ENCODE measurements around the gene NIP7.
"Not testable (repeated sequence)": the region's sequence is repeated elsewhere in the genome, so short reads cannot be mapped to it uniquely, and the experiment has no call there.

Gene NIP7

GRCh38 chr16:69348222-69348621 is 8.7 kb downstream of the NIP7 start:
- no peak for DNase-seq

DNA sequence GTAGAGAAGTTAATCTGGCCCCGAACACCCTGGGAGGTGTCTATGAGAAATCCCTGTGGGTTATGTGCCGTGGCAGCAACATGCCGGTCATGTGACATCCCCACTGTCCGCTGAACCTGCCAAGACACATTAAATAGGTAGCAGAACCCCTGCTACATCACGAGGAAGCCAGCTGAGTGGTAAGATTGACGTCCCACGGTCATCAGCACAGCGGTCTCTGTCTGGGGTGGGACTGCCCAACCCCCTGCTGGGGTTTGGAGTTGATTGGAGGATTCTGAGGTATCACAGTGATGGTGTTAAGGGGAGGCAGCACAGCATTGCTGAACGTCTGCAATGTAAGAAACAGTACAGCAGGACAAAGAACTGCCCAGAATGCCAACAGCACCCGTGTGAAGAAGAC is 10.0 kb downstream of the NIP7 start:
- no peak for DNase-seq

GRCh38 chr16:69350536-69351133 is 11.1 kb downstream of the NIP7 start:
- no peak for DNase-seq

GRCh38 chr16:69351309-69352027 is 11.9 kb downstream of the NIP7 start, which contains the start of gene TMED6:
Gene TMED6 (minus strand): TSS chr16:69351786. CDS start chr16:69351753, 33 bp downstream.
- DNase-seq: no peak

DNA sequence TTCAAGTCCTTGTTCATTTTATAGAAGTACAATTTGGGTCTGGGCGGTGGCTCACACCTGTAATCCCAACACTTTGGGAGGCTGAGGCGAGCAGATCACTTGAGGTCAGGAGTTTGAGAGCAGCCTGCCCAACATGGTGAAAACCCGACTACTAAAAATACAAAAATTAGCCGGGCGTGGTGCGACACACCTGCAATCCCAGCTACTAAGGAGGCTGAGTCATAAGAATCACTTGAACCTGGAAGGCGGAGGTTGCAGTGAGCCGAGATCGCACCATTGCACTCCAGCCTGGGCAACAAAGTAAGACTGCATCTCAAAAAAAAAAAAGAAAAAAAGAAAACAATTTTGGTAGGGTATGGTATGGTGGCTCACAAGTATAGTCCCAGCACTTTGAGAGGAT is 20.5 kb downstream of the NIP7 start:
- DNase-seq: not testable (repeated sequence)

DNA sequence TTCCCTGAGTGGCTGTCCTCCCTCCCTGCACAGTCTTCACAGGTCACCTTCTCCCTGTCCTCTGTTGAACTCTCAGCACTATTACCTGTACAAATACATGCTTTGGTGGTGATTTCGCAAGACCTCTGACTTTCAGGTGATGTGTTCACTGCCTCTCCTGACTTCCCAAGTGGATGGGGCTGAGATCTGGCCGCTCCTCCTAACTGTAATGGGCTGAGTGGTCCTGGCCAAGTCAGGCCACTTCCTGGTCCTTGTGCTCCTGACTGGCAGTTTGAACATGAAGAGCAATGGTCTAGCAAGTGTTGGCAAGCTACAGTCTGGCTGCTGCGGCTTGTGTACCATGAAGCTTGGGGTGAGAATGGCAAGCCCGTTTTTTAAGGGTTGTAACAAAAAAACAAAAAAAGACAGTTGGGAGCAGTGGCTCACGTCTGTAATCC is 23.7 kb downstream of the NIP7 start:
- no peak for DNase-seq

- DNase-seq: no peak
Observed at GRCh38 chr16:69364088-69364487, 24.5 kb downstream of the NIP7 start.

DNA sequence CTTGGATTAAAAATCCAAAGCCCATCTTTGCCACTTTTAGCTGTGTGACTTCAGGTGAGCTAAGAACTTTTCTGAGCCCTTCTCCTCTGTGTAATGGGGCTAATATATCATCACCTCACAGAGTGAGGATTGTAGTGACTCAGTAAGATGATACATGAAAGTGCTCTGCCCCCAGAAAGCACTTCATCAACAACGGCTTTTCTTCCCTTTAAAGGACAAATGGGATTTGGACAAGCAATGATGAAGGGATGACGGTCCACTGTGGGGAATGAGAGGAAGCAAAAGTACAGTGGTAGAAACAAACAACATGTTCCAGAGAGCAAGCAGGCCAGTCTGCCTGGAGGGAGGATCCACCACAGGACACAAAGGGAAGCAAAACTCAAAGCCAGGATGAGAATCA is 26.3 kb downstream of the NIP7 start:
- DNase-seq: no peak

GRCh38 chr16:69366431-69366830 is 26.9 kb downstream of the NIP7 start:
- DNase-seq: no peak

GRCh38 chr16:69367980-69368379 is 28.4 kb downstream of the NIP7 start:
- no peak for DNase-seq

GRCh38 chr16:69368866-69369265 is 29.3 kb downstream of the NIP7 start:
- DNase-seq: no peak

- DNase-seq: no peak
Observed at GRCh38 chr16:69371564-69371963, 32.0 kb downstream of the NIP7 start.

GRCh38 chr16:69373019-69373418 is 33.4 kb downstream of the NIP7 start:
- no peak for DNase-seq

DNA sequence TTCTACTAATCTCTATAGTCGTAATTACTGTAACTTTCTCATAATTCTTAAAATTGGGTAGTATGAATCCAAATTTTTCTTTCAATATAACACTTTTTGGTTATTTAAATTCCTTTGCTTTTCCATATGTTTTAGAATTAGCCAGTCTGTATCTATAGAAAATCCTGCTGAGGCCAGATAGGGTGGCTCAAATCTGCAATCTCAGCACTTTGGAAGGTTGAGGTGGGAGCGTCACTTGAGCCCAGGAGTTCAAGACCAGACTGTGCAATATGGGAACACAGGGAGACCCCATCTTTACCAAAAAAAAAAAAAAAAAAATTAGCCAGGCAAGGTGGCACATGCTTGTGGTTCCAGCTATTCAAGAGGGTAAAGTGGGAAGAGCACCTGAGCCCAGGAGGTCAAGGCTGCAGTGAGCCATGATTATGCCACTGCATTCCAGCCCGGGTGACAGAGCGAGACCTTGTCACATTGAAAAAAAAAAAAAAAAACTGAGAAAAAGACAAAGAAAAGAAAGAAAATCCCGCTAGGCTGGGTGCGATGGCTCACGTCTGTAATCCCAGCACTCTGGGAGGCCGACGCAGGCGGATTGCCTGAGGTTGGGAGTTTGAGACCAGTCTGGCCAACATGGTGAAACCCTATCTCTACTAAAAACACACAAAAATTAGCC is 37.0 kb downstream of the NIP7 start:
- no peak for DNase-seq

- no peak for DNase-seq
Observed at GRCh38 chr16:69378036-69378435, 38.5 kb downstream of the NIP7 start.

- no peak for DNase-seq
Observed at GRCh38 chr16:69378760-69379159, 39.2 kb downstream of the NIP7 start.

GRCh38 chr16:69381231-69381630 is 41.7 kb downstream of the NIP7 start:
- DNase-seq: no peak

- no peak for DNase-seq
Observed at GRCh38 chr16:69382421-69382820, 42.8 kb downstream of the NIP7 start.

- DNase-seq: no peak
Observed at GRCh38 chr16:69384974-69385373, 45.4 kb downstream of the NIP7 start.

- DNase-seq: no peak
Observed at GRCh38 chr16:69386596-69386995, 47.0 kb downstream of the NIP7 start.
